GM20000 (cell line): ENCODE measurements around the gene KCNQ1OT1.

Experiments
- DNase-seq: peaks from one replicate; pipeline ENCODE4 v3.0.0; 2012; ENCODE audit warnings: low spot score
- CTCF ChIP-seq: IDR thresholded peaks from 2 replicates; pipeline ENCODE4 v1.5.1; 2012; ENCODE audit warnings: mild to moderate bottlenecking, control low read depth; ENCODE audit errors: extremely low read depth, missing control alignments

Gene KCNQ1OT1

GRCh38 chr11:2587976-2588748 is 111.6 kb downstream of the KCNQ1OT1 start:
- peak; percentile 7 for DNase-seq
- no peak for TF ChIP-seq CTCF

GRCh38 chr11:2587132-2587930 is 112.5 kb downstream of the KCNQ1OT1 start:
- no peak for TF ChIP-seq CTCF
- peak; percentile 16 for DNase-seq

GRCh38 chr11:2586793-2587131 is 113.0 kb downstream of the KCNQ1OT1 start:
- no peak for TF ChIP-seq CTCF
- DNase-seq, result peak; percentile 7

GRCh38 chr11:2586087-2586792 is 113.6 kb downstream of the KCNQ1OT1 start:
- TF ChIP-seq CTCF, result no peak
- peak; percentile 5 for DNase-seq

- peak; percentile 11 for DNase-seq
- no peak for TF ChIP-seq CTCF
These were observed 114.2 kb downstream of the KCNQ1OT1 start for GRCh38 chr11:2585566-2586086.

- DNase-seq, result no peak
- no peak for TF ChIP-seq CTCF
These were observed 114.8 kb downstream of the KCNQ1OT1 start for GRCh38 chr11:2584812-2585565.
